Activated CD4-positive, CD25-positive, alpha-beta regulatory T cell treated with anti-CD3 and anti-CD28 coated beads, Interleukin-2, amount 50 U/mL, for 72 hours (primary cell): ENCODE results near the gene CPB2.

Experiments
- DNase-seq: peaks from one replicate; pipeline ENCODE4 v3.0.0; 2021

CPB2 gene

GRCh38 chr13:46094478-46094877, 10.4 kb downstream of the CPB2 start:
- no peak for DNase-seq

- no peak for DNase-seq
These were observed 15.8 kb downstream of the CPB2 start for GRCh38 chr13:46088821-46089562.

GRCh38 chr13:46087481-46087880, 17.4 kb downstream of the CPB2 start:
- DNase-seq = no peak

- no peak for DNase-seq
These were observed 17.8 kb downstream of the CPB2 start for GRCh38 chr13:46086985-46087384.

GRCh38 chr13:46086421-46086922, 18.4 kb downstream of the CPB2 start:
- no peak for DNase-seq

- DNase-seq = no peak
These were observed 19.1 kb downstream of the CPB2 start for GRCh38 chr13:46085737-46086136.

- no peak for DNase-seq
These were observed 22.5 kb downstream of the CPB2 start for GRCh38 chr13:46082324-46082723.

GRCh38 chr13:46079770-46080169, 25.1 kb downstream of the CPB2 start:
- no peak for DNase-seq

GRCh38 chr13:46077265-46077664, 27.6 kb downstream of the CPB2 start:
- no peak for DNase-seq

GRCh38 chr13:46076827-46077226, 28.0 kb downstream of the CPB2 start:
- DNase-seq = no peak

- DNase-seq = no peak
These were observed 29.0 kb downstream of the CPB2 start for GRCh38 chr13:46075811-46076210.

- no peak for DNase-seq
These were observed 33.1 kb downstream of the CPB2 start for GRCh38 chr13:46071590-46072249.

- no peak for DNase-seq
These were observed 41.5 kb downstream of the CPB2 start for GRCh38 chr13:46063292-46063691.

- DNase-seq = no peak
These were observed 42.6 kb downstream of the CPB2 start for GRCh38 chr13:46062185-46062584.

GRCh38 chr13:46059405-46059804, 45.4 kb downstream of the CPB2 start:
- no peak for DNase-seq

GRCh38 chr13:46058268-46058667, 46.6 kb downstream of the CPB2 start:
- no peak for DNase-seq

- no peak for DNase-seq
These were observed 47.4 kb downstream of the CPB2 start for GRCh38 chr13:46057256-46058015.

GRCh38 chr13:46053162-46054012, 51.4 kb downstream of the CPB2 start:
- no peak for DNase-seq

- peak; percentile 85 for DNase-seq
These were observed 52.3 kb downstream of the CPB2 start, which contains the start of gene ZC3H13 for GRCh38 chr13:46052319-46053161. ZC3H13 (minus strand) TSS chr13:46052746; CDS start chr13:46045507, 7,239 bp downstream.

GRCh38 chr13:46051968-46052318, 52.9 kb downstream of the CPB2 start:
- DNase-seq = no peak

GRCh38 chr13:46050771-46051170, 54.1 kb downstream of the CPB2 start:
- no peak for DNase-seq

- no peak for DNase-seq
These were observed 59.4 kb downstream of the CPB2 start for GRCh38 chr13:46045424-46045823.
